ENCODE results near the gene TMEM62.

The TMEM62 gene

DNA sequence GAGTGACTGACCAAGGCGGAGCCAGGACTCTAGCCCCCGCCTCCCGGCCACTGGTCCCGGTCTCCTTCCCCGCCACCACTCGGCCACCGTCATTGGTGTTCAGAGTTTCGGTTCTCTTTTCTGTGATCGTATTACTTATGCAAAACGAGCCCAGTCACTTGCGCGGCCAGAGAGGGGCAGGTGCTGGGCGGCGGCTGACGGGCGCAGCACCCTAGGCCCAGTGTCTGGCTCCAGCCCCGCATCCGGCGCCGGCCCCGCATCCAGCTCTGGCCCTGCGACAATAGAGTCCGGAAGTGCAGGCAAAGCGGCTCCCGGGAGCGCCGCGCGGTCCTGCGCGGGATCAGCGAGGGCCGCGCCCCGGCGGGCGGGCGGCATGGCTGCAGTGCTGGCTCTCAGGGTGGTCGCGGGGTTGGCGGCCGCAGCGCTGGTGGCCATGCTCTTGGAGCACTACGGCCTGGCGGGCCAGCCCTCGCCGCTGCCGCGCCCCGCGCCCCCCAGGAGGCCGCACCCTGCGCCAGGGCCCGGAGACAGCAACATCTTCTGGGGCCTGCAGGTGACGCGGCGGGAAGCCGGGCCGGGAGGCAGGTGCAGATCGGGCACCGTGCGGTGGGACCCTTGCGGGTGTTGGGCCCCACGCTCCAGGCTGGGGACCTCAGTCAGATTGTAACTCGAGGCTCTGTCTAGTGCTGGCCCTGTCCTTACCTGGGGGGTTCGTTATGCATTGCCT is at the start of gene TMEM62:
Gene TMEM62 (plus strand): TSS at position 157 of the 727 bp plus-strand sequence. CDS start 217 bp downstream, at position 374.
- DNase-seq: peak; percentile 42

- peak; percentile 38 for DNase-seq
Observed at GRCh38 chr15:43085921-43086320, 47.5 kb upstream of the TMEM62 start.

- peak; percentile 44 for DNase-seq
Observed at GRCh38 chr15:43086551-43086950, 46.8 kb upstream of the TMEM62 start.

DNA sequence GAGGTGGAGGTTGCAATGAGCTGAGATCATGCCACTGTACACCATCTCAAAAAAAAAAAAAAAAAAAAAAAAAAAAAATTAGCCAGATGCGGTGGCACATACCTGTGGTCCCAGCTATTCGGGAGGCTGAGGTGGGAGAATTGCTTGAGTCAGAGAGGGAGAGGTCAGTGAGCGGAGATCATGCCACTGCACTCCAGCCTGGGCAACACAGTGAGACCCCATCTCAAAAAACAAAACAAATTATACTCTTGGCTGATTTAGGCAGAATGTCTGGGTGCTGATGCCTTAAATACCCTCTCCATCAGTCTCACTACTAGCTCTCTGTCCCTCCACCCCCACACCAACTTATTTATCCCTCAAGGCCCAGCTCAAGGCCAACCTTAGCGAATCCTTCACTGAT is 41.5 kb upstream of the TMEM62 start:
- DNase-seq: no peak

DNA sequence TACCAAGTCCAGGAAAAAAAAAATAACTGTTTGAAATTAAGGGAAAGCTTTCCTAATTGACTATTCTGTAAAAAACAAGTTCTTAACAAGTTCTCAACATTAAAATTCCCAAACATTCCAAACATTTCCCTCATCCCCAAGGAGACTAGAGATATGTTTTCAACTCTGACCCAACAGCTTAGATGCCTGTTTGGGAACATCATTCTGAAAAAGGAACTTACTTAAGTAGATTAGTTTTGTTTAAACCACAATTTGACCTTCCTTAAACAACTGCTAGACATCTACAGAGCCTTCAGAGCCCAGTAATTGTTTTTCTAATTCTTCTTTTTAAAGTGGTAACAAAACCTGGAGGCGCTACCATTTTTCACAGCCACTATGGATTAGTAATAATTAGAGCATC is 40.4 kb upstream of the TMEM62 start:
- DNase-seq: peak; percentile 65

GRCh38 chr15:43094416-43095030 is 38.9 kb upstream of the TMEM62 start:
- DNase-seq: no peak

- no peak for DNase-seq
Observed at GRCh38 chr15:43095243-43095642, 38.1 kb upstream of the TMEM62 start.

DNA sequence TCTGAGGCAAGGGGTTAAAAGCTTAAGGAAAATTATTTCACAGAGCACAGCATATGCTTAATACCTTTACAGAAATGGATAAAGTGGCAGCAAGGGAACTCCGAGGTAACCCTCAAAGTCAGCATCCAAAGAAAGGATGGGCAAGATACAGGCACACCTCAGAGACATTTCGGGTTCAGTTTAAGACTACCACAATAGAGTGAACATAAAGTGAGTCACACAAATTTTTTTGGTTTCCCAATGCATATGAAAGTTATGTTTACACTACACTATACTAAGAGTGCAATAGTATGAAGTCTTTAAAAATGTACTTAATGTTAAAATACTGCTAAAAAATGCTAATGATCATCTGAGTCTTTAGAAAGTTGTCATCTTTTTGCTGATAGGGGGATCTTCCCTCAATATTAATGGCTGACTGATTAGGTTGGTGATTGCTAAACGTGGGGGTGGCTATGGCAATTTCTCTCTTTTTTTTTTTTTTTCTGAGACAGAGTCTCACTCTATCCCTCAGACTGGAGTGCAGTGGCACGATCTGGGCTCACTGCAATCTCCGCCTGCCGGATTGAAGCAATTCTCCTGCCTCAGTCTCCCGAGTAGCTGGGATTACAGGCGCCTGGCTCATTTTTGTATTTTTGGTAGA is 37.6 kb upstream of the TMEM62 start:
- peak; percentile 34 for DNase-seq

DNA sequence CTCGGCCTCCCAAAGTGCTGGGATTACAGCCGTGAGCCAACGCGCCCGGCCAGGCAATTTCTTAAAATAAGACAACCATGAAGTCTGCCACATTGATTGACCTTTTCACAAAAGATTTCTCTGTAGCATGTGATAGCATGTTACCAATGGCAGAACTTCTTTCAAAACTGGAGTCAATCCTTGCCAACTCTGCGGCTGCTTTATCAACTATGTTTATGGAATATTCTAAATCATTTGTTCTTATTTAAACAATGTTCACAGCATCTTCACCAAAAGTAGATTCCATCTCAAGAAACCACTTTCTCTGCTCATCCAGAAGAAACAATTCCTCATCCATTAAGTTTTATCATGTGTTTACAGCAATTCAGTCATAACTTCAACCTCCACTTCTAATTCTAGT is 37.0 kb upstream of the TMEM62 start:
- no peak for DNase-seq

DNA sequence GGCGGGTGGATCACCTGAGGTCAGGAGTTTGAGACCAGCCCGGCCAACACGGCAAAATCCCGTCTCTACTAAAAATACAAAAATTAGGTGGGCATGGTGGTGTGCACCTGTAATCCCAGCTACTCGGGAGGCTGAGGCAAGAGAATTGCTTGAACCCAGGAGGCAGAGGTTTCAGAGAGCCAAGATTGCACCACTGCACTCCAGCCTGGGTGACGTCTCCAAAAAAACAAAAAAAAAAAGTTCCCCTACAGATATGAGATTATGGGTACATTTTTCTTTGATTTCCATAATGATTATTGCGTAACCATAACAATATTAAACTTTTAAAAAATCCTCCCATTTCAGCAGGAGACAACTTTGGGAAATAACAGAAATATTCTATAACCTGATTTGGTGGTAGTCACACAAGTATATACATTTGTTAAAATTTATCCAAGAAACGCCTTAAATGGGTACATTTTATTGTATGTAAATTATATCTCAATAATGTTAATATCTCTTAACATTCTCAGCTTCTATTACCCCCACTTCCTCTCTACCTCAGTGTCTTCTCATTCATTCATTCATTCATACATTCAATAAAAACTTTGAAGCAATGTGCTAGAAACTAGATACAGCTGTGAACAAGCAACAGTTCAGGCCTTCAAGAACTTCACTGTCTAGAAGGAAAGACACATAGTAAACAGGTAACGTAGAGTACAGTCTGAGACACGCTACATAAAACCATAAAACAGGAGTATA is 34.1 kb upstream of the TMEM62 start:
- no peak for DNase-seq

DNA sequence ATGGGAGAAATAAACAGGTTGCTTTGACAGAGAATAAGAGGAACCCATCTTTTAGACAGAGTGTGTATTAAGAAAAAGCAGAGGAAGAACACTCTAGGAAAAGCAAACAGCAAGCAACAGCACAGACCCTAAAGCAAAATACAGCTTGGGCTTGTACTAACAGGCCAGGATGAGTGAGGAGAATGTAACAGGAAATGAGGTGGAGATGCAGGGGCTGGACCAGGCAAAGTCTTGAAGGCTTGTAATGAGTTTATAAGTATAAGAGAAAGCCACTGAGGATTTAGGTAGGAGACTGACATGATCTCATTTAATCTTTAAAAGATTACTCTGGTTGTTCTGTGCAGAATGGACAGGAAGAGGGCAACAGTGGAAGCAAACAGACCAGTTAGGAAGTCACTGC is 32.4 kb upstream of the TMEM62 start:
- DNase-seq: no peak

- DNase-seq: peak; percentile 19
Observed at GRCh38 chr15:43102187-43102586, 31.2 kb upstream of the TMEM62 start.

- no peak for DNase-seq
Observed at GRCh38 chr15:43103907-43104306, 29.5 kb upstream of the TMEM62 start.

GRCh38 chr15:43104426-43104825 is 29.0 kb upstream of the TMEM62 start:
- no peak for DNase-seq

GRCh38 chr15:43105077-43105736 is 28.2 kb upstream of the TMEM62 start:
- DNase-seq: no peak

- peak; percentile 94 for DNase-seq
Observed at GRCh38 chr15:43105778-43106485, 27.5 kb upstream of the TMEM62 start, which contains the start of gene UBR1. TSS of gene UBR1 (minus strand) at chr15:43106038. CDS start at chr15:43106022, 16 bp downstream.

DNA sequence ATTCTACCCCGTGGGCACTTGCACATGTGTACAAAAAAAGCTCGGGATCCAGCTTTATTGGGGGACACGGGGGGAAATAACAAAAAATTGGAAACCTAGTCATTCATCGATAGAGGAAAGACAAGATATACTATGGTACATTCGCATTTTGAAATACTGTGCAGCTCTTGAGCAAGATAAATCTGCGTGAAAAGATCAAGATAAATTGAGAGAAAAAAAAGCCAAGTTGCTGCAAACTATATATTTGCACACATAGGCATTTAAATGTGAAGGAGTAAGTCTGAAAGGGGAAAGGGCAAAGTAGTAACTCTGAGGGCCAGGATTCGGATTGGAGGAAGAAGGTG is 26.9 kb upstream of the TMEM62 start:
- no peak for DNase-seq

GRCh38 chr15:43107751-43108150 is 25.6 kb upstream of the TMEM62 start:
- no peak for DNase-seq

- no peak for DNase-seq
Observed at GRCh38 chr15:43111354-43111753, 22.0 kb upstream of the TMEM62 start.

DNA sequence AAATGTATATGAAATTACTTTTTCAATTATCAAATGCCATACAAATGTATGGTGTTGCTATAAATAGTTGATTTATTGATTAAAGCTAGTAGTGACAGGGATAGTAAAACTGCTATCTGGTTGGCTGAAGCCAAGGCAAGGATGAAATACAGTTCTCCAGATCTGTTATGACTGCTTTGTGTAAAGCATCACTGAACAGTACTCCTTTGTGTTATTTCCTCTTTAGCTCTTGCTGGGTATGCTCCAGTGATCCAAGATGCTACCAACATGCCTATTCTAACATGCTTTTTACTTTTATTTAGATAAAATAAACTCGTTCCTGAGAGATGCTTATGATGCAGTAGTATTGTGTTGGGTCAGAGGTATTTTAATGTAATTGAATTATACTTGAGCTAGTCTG is 15.1 kb upstream of the TMEM62 start:
- DNase-seq: no peak

GRCh38 chr15:43118829-43119228 is 14.6 kb upstream of the TMEM62 start:
- no peak for DNase-seq

GRCh38 chr15:43121863-43122262 is 11.5 kb upstream of the TMEM62 start:
- no peak for DNase-seq
